Prostate gland (tissue), 2 donors: ENCODE data around the gene GSTT2.
"Not testable (repeated sequence)": the region's sequence is repeated elsewhere in the genome, so short reads cannot be mapped to it uniquely, and the experiment has no call there.

Source experiments
- POLR2AphosphoS5 ChIP-seq: sonication (generic); formaldehyde crosslinking; IDR thresholded peaks from one replicate; pipeline ENCODE4 v1.6.1; 2017; ENCODE audit warnings: antibody characterized with exemption
- TF ChIP-seq, protein P1 (sequence below), 4 experiments: fragments of 200-600 bp in 2 of 4; fragments of 450-650 bp in 2 of 4; sonication (generic) in 2 of 4; IDR thresholded peaks; 1 replicate in 3 of 4; 2 replicates in 1 of 4; pipeline ENCODE4 v1.5.1; 2016 to 2019; ENCODE audit warnings: antibody characterized with exemption in 4 of 4, mild to moderate bottlenecking in 2 of 4, moderate library complexity in 2 of 4

DNA sequence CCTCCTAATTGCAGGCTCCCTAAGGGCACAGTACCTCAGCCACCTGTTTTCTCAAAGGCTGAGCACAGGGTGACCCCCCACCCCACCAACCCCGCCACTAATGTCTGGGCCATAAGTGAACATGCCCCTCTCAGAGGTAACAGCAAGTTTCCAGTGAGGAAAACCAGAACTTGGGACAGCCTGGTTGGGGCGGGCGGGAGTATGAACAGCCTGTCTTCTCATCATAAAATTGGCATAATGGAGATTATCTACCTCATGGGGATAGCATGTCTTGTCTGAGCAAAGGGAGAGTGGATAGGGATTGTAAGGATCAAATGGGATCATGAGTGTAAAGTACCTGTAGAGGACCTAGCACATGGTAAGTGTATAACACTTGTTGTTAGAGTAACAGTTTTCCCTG, 8.0 kb upstream of the GSTT2 start:
- TF ChIP-seq, protein P1, sequence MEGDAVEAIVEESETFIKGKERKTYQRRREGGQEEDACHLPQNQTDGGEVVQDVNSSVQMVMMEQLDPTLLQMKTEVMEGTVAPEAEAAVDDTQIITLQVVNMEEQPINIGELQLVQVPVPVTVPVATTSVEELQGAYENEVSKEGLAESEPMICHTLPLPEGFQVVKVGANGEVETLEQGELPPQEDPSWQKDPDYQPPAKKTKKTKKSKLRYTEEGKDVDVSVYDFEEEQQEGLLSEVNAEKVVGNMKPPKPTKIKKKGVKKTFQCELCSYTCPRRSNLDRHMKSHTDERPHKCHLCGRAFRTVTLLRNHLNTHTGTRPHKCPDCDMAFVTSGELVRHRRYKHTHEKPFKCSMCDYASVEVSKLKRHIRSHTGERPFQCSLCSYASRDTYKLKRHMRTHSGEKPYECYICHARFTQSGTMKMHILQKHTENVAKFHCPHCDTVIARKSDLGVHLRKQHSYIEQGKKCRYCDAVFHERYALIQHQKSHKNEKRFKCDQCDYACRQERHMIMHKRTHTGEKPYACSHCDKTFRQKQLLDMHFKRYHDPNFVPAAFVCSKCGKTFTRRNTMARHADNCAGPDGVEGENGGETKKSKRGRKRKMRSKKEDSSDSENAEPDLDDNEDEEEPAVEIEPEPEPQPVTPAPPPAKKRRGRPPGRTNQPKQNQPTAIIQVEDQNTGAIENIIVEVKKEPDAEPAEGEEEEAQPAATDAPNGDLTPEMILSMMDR (IDR thresholded peaks at IDR 0.05): not testable (repeated sequence)
- not testable (repeated sequence) for TF ChIP-seq POLR2AphosphoS5
